Lower leg skin (tissue), 4 donors: ENCODE data around the gene SARM1. TPM values are rescaled to one million over a fixed set of nuclear protein-coding genes. Genes with fewer than 3 reads are reported as not detected.

Source experiments
- DNase-seq, 2 donors: peaks; one replicate each; pipeline ENCODE4 v3.0.0-alpha.2; 2019; ENCODE audit warnings: low spot score in 2 of 2
- H3K4me3 ChIP-seq: fragments of 200-600 bp; sonication (generic); 2 replicates; pipeline ENCODE4 v1.5.1; 2017; ENCODE audit warnings: mild to moderate bottlenecking, low read depth; ENCODE audit not compliant: poor library complexity, severe bottlenecking
- POLR2A ChIP-seq, 2 donors: fragments of 450-650 bp; IDR thresholded peaks; one replicate each; pipeline ENCODE4 v1.6.1; 2016 to 2017; ENCODE audit warnings: antibody characterized with exemption in 2 of 2, mild to moderate bottlenecking in 1 of 2, moderate library complexity in 1 of 2
- WGBS, 2 donors: methylation state at CpG; one replicate each; pipeline ENCODE4 v1.1.5; 2018; 5-methylcytosine and 5-hydroxymethylcytosine counted together
- intact Hi-C: fragments of 100-400 bp; cut with DNase I; formaldehyde crosslinking; loops from one replicate; pipeline ENCODE4 v1.15.0; 2023; ENCODE audit warnings: low total_unique reads
- total RNA-seq, 4 donors: library from RNA; depleted of rRNA; stranded (reverse); fragments of >200 nt; gene quantifications; one replicate each; pipeline ENCODE4 v1.1.0, GENCODE V29; 2016
- TF ChIP-seq, protein P1 (sequence below), 3 donors: fragments of 450-650 bp; IDR thresholded peaks; one replicate each; pipeline ENCODE4 v1.5.1; 2016; ENCODE audit warnings: antibody characterized with exemption in 3 of 3, mild to moderate bottlenecking in 3 of 3, moderate library complexity in 2 of 3

The SARM1 gene
- total RNA-seq, 4 donors from 2014 or later = 4.0 to 15.4 (median 12.1) TPM

DNA sequence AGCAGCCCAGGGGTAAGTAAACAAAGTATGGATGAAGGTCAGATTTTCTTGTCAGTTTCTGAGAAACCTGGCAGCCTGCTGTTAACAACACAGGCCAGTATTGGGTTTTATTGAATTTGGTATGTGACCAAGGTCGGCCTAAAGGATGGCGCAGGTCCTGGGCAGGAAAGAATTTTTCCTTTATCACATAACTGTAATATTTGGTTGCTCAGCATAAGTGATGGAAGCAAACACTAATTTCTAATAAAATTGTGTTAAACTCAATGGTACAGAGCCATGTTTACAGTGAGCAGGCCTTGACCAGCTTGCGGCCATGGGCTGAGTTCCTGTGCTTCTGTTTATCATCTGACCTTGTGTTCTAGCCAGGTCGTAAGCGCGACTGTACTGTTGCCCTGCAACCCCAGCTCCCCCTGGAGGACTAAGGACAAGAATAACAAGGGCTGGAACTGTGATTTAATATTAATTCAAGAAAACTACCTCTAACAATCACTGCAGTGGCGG is 24.7 kb upstream of the SARM1 start:
- no peak for DNase-seq

DNA sequence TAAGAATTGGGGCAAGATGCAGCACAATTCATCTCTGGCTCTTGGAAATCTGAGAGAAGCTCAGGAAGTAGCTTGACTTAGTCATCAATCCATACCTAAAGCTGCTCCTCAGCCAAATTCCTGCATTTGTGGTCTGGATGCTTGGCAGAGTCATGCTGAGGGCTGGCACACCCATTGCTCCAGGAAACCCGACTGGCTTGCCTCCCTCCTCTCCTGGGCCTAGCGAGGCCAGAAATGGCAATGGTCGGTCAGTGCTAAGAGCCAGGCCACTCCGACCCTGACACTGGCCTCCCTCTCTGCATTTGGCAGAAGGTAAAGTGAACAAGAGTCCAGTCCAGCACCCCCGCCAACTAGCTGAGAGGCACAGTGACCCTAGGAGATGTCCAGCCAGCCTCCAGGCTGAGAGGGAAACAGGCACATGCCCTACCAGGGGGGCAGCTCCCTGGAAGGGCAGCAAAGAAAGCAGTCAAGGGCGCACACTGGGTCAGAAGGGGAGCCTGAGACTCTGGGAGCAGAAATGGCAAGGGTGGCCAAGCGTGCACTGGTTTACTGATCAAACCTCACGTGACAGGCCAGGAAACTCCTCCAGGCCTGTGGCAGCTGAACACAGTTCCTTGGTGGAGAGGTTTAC is 24.1 kb upstream of the SARM1 start:
- intact Hi-C loops = no loop called here
- H3K4me3 ChIP-seq = no peak overlapping the region
- DNase-seq = no peak
- TF ChIP-seq, protein P1, sequence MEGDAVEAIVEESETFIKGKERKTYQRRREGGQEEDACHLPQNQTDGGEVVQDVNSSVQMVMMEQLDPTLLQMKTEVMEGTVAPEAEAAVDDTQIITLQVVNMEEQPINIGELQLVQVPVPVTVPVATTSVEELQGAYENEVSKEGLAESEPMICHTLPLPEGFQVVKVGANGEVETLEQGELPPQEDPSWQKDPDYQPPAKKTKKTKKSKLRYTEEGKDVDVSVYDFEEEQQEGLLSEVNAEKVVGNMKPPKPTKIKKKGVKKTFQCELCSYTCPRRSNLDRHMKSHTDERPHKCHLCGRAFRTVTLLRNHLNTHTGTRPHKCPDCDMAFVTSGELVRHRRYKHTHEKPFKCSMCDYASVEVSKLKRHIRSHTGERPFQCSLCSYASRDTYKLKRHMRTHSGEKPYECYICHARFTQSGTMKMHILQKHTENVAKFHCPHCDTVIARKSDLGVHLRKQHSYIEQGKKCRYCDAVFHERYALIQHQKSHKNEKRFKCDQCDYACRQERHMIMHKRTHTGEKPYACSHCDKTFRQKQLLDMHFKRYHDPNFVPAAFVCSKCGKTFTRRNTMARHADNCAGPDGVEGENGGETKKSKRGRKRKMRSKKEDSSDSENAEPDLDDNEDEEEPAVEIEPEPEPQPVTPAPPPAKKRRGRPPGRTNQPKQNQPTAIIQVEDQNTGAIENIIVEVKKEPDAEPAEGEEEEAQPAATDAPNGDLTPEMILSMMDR (IDR thresholded peaks at IDR 0.05) = no peak
- no peak for TF ChIP-seq POLR2A (IDR thresholded peaks at IDR 0.05)
- 76 to 77% methylated on average over 8 of the region's 8 CpGs for WGBS, 2 donors

More for the DNA sequence above, 24.7 kb upstream of the SARM1 start:
- intact Hi-C loops = no loop called here
- WGBS, 2 donors = 59 to 70% methylated on average over 7 of the region's 7 CpGs
- TF ChIP-seq POLR2A (IDR thresholded peaks at IDR 0.05) = no peak
- TF ChIP-seq, protein P1 (IDR thresholded peaks at IDR 0.05) = no peak
- no peak overlapping the region for H3K4me3 ChIP-seq

DNA sequence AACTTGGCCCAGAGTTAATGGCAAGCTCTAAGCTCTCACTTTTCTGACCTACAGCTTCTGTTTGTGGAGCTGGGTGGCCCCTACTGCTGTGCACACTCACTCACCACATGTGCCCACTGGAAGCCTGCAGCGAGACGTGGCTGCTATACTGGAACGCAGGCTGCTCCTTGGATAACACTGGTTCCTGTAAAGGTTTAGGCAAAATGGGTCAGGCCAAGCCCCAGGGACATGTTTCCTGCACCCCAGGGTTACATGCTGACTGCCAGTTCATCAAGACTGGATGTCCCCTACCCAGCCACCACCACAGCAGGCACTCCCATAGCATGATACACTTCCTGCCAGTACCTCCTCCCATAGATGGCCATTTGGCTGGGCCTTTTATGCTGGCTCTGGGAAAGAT is 22.5 kb upstream of the SARM1 start:
- intact Hi-C loops = no loop called here
- H3K4me3 ChIP-seq = no peak overlapping the region
- no peak for TF ChIP-seq POLR2A (IDR thresholded peaks at IDR 0.05)
- TF ChIP-seq, protein P1 (IDR thresholded peaks at IDR 0.05) = no peak
- no peak for DNase-seq
- WGBS, 2 donors = 59 to 60% methylated on average over 3 of the region's 3 CpGs

DNA sequence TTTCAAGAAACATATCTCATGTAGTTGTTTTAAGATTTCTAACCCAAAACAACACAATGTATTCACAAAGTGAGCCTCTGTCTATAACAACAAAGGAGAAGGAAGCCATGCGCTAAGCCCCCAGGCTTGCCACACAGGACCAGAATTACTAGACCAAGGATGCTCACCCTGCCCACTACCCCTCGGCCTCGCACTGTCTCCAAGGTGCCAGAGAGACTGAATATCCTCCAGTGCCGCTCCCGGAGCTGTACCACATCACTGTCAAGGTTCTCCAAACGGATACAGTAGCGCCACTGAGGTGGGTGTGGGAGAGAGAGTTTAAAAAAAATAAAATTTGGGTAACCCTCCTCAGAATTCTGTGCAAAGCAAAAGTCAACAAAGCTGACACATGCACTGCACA is 21.2 kb upstream of the SARM1 start:
- no peak overlapping the region for H3K4me3 ChIP-seq
- DNase-seq = no peak
- WGBS, 2 donors = 95 to 97% methylated on average over 7 of the region's 7 CpGs
- TF ChIP-seq, protein P1 (IDR thresholded peaks at IDR 0.05) = no peak
- no peak for TF ChIP-seq POLR2A (IDR thresholded peaks at IDR 0.05)
- intact Hi-C loops = no loop called here

DNA sequence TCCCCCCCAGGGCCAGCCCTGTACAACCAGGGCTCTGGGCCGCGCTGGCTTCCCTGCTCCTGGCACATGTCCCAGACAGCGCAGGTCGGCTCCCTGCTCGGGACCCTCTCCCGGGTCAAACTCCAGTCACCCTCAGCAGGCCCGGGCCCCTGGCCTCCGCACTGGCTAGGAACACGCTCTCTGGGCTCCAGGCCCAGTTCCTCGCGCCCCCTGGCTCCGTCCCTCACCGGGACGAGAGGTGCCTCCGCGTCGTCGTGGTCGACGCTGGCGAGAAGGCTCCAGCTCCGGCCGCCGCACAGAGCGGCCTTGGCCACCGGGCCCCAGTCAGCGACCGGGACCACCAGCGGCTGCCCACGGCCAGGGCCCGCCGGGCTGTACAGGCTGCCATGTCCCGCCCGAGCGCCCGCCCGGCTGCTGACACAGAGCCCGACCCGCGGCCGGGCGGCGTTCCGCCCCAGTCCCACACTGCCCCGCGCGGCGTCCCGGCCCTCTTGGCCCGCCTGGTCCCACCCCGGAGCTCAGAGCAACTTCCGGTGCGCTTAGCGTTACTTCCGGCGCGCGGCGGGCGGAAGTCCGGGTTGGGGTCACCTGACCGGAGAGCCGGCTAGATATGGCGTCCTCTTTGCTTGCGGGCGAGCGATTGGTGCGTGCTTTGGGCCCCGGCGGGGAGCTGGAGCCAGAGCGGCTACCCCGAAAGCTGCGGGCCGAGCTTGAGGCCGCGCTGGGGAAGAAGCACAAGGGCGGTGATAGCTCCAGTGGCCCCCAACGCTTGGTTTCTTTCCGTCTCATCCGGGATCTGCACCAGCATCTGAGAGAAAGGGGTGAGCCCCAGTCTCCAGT is 14.2 kb upstream of the SARM1 start, which contains the start of gene POLDIP2:
TSS of gene POLDIP2 (minus strand) at position 467 of the 840 bp plus-strand sequence. CDS start at position 388, 79 bp downstream.
- 0 to 1% methylated on average over 33 to 47 of the region's 80 CpGs for WGBS, 2 donors
- TF ChIP-seq, protein P1 (IDR thresholded peaks at IDR 0.05) = no peak
- peak in 1 of 2 donors; percentile 73 for TF ChIP-seq POLR2A (IDR thresholded peaks at IDR 0.05)

More for the DNA sequence above, 14.2 kb upstream of the SARM1 start, which contains the start of gene POLDIP2:
- DNase-seq = peak; percentile 94 to 99
- peak within 1 kb of the TSS; percentile 98 for H3K4me3 ChIP-seq
- intact Hi-C loops = no loop called here
